NCI-H2029 (cell line): Measurements from ENCODE around the gene ACSL6.

Experiments
- DNase-seq: peaks from one replicate; lab custom pipeline; 2025; lab: John Stamatoyannopoulos, UW

Gene ACSL6, protein sequence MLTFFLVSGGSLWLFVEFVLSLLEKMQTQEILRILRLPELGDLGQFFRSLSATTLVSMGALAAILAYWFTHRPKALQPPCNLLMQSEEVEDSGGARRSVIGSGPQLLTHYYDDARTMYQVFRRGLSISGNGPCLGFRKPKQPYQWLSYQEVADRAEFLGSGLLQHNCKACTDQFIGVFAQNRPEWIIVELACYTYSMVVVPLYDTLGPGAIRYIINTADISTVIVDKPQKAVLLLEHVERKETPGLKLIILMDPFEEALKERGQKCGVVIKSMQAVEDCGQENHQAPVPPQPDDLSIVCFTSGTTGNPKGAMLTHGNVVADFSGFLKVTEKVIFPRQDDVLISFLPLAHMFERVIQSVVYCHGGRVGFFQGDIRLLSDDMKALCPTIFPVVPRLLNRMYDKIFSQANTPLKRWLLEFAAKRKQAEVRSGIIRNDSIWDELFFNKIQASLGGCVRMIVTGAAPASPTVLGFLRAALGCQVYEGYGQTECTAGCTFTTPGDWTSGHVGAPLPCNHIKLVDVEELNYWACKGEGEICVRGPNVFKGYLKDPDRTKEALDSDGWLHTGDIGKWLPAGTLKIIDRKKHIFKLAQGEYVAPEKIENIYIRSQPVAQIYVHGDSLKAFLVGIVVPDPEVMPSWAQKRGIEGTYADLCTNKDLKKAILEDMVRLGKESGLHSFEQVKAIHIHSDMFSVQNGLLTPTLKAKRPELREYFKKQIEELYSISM

DNA sequence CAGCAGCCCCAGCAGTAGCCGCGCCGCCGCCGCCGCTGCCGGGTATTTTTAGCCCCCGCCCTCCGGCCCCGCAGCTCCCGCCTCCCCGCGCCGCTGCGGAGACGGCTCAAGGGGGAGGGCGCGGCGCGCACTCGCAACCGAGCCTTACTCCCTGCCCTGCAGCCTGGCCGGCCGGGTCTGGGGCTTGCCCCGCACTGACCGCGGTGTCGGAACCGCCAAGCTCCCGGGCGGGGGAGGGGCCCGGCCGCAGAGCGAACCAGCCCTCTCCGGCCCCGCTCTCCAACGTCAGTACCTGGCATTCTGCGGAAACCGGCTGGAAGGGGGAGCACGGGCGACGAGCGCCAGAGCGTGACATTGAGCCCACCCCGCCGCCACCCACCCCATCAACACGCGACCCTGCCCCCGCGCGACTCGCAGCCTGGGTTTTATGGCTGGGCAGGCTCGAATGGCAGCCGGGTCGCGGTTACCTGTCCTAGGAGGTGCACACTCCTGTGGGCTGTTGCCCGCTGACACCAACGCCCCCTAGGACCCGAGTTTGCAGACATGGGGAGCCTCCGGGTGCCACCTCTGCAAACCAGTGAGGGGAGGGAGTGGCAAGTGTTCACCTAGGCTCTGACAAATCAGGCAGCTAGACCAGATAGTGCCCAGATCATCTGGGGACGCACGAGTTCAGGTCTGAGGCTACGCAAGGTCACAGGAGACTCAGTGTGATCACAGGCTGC, at the start of gene ACSL6:
ACSL6 (minus strand) TSS at position 37 of the 722 bp plus-strand sequence. CDS start 105 bp downstream, outside the sequence.
- DNase-seq, result peak; percentile 7

DNA sequence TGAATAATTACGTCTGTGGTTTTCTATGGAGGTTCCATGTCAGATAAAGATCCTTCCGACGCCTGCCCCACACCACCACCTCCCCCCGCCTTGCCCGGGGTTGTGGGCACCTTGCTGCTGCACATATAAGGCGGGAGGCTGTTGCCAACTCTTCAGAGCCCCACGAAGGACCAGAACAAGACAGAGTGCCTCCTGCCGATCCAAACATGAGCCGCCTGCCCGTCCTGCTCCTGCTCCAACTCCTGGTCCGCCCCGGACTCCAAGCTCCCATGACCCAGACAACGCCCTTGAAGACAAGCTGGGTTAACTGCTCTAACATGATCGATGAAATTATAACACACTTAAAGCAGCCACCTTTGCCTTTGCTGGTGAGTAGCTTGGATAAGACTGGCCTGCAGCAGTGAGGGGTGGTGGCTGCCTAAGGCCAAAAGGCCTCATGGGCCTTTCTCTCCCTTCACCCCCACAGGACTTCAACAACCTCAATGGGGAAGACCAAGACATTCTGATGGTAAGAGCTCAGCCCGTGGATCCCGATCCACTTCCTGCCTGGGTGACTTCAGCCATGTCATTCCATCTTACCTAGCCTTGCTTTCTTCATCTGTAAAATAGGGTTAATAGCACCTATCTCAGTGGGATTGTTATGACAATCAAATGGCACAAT, 49.2 kb upstream of the ACSL6 start, which contains the start of gene IL3:
IL3 (plus strand) TSS at position 155 of the 661 bp plus-strand sequence; CDS start at position 207, 52 bp downstream.
- no peak for DNase-seq

DNA sequence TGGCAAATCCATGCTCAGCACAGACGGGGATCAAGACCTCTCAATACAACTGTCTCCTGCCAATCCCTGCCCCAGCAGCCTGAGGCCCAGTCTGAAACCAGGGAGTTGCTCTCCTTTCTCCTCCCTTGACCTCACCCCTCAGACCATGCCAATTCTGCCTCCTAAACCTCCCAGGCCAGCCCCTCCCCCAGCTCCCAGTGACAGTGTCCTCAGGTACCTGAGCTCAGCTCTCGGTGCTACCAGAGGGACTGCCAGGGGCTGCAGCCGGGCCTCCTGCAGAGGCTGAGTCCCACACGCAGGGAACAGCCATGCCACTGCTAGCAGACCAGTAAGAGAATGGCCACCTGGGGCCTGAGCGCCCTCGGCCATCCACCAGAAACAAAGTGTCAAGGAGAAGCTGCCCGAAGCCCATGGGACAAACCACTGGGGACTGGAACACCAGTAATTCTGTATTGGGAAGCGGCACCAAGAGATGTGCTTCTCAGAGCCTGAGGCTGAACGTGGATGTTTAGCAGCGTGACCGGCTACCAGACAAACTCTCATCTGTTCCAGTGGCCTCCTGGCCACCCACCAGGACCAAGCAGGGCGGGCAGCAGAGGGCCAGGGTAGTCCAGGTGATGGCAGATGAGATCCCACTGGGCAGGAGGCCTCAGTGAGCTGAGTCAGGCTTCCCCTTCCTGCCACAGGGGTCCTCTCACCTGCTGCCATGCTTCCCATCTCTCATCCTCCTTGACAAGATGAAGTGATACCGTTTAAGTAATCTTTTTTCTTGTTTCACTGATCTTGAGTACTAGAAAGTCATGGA, 48.4 kb upstream of the ACSL6 start:
- no peak for DNase-seq

DNA sequence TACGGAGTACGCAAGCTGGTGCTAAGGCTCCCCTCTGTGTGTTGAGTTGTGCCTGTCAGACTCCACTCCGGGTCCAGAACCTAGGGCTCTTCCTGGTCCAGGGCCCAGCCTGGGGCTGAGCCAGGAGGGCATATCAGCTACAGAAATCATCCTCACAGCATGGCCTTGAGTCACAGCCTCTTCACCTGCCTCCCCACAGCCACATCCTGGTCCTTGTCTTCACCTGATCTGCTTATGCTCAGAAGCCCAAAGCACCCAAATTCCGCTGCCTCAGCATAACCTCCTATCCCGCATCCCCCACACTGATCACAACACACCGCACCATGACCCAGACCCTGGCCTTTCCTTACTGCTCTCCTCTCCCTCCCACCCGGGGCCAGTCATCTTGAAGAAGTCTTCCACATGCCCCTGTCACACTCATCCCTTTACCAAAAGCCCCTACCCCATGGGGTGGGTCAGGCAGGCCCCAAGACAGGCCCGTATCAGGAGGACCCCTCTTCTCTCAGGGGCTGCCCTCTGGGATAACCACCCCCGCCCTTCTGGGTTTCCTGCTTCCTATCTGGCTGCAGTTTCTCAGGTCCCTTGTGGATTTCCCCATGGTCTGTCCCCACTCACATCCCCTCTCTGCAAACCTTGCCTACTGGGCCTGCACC, 47.7 kb upstream of the ACSL6 start:
- no peak for DNase-seq

DNA sequence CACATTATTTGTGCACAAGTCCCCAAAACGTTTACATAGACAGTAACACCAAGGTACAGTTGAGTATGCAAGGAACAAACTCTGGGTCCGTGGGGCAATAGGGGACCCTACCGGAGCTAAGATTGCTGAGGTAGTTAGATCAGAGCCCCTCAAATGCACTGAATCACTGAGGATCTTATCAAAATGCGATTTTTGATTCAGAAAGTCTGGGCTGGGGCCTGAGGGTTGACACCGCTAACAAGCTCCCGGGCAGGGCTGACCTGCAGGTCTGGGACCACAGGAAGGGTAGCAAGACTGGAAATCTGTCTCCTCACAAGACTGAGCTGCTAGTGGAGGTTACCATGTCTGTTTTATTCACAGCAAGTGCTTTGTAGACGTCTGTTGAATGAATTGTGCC, 47.2 kb upstream of the ACSL6 start:
- no peak for DNase-seq

DNA sequence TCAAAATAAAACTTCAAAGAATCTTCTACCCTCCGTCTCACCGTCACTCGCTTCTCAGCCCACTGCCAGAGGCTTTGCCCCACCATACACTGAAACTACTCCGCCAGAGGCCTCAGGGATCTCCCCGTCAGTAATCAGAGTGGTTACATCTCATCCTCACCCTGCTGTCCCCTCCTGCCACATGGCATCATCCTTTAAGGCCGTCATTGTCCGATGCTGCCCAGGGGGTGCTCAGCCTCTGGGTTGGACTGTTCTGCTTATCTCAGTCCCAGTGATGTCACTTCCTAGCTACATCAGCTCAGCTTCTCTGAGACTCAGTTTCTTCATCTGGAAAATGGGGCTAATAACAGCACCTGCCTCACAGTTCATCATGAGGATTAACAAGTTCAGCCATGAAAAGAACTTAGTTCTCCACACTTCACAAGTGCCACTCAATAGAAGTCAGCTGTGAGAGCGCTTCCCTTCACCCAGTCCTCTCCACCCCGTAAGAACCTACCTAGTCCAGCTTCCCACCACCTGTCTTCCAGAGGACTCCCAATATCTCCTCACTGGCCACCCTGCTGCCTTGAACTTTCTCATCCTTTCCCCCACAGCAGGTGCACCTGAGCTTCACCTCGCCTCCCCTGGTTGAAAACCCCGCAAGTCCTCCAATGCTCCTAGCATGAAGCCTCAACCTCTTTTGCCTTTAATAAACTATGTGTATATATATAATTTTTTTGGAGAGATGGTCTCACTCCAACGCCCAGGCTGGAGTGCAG, 46.2 kb upstream of the ACSL6 start:
- DNase-seq, result no peak

DNA sequence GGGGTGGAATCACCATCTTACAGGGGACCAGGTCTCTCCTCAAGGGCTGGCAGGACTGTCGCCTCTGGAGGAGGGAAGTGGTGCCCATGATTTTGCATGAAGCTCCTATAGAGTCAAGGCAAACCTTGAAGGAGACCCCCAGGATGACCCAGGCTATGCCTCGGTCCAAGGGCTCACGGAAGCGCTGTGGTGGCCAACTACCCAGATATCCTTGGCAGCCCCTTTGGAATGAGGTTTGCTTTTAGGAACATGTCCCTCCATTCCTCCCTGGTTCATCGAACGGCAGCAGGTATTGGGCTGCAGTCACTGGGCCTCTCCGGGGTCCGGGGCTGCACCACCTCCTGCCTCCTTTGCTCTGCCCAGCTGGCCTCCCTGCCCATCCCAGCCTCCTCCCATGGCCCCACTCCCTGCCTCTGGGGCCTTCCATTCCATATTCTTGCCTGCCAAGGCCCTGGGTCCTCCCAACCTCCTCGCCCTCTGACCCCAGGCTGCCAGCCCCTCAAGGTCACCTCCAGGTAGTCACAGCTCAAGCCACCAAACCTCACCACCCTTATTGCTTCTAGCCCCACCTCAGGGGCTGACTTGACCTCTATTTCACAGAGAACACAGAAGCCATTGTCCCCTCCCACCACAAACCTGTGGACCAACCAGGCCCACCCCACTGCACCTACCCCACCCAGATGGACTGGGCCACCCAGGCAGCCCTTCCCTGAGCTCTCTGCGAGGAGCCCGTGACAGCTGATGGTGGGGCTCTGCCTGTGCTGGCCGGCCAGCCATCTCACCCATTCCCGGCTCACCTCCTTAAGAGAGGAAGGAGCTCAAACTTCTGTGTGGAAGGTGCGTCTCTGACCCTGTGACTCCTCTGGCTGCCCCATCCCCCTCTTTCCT, 45.4 kb upstream of the ACSL6 start:
- DNase-seq, result no peak

DNA sequence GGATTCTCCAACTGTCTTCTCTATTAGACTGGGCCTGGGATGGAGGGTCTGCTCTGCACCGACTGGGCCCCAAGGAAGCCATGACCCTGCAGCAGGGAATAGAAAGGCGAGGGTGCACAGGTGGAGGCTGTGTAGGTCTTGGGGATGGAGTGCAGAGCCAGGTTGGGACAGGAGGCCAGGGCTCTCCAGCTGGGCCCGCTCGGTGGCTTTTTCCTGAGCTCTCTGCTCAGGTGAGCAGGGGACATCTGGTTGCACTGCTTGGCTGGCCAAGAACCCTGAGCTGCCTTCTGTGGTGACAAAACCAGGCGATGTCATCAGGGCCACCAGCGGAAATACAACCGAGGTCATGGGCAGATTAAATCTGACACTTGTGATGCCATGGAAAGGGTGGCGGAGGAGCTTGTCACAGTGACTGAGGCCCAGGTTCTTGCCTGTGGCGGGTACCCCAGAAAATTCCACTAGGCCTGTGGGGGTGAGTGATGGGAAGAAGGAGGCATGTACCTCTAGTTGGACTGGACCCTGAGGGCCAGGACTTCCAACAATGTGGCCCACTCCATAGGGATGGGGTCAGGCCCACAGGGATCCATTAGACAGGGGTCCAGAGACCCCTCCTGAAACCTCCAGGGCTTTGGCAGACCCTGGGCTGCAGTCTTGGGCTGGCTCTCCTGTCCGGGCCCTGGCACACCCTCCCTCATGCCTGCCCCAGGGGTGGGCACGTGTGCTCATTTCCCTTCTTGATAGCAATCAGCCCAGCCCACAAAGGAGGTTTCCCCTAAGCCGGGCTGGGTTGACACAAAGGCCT, 44.6 kb upstream of the ACSL6 start:
- no peak for DNase-seq

DNA sequence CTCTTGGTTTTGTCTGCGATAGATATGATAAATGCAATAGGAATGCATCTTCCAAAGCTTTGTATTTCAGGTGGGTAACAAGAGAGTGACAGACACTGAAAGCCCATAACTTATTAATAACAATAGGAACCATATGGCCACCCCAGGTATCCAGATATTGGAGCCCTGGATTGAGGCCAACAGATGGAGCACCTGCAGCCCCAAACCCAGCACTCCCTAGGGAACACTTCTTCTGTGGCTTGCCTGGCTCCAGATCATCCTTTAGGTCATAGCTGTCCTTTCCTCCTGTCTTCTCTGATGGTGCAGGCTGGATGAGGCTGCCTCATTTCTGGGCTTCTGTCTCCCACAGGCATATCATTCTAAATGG, 44.0 kb upstream of the ACSL6 start:
- DNase-seq, result no peak

DNA sequence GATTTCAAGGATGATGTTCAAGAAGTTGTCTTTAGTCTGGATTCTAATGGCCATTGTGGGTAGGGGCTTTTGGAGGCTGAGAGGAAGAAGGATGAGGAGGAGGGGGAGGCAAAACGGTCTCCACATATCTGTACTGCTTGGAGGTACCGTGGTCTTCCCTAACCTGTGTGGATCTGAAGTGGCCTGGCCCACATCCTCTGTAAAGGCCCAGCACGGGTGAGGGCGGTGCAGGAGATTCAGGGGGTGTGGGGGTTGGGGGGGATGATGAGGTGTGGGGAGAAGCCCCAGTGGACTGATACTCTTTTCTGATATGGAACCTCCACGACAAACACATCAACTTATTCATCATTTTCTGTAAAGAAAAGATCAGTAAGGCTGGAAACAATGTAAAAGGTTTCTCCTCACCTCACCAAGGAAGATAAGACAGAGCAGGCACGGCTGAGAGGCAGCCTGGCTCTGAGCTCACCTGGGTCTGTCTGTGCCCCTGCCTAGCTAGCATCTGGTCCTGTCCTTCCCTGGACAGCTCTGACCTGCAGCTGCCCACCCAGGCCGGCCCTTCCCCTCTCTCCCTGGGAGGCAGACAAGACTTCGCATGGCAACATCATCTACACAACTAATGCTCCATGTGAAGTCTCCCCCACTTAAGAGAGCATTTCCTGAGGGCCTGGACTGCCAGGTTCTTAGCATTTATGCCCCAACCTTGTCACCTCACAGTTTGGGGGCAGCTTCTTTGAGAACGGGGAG, 43.4 kb upstream of the ACSL6 start:
- DNase-seq, result no peak

DNA sequence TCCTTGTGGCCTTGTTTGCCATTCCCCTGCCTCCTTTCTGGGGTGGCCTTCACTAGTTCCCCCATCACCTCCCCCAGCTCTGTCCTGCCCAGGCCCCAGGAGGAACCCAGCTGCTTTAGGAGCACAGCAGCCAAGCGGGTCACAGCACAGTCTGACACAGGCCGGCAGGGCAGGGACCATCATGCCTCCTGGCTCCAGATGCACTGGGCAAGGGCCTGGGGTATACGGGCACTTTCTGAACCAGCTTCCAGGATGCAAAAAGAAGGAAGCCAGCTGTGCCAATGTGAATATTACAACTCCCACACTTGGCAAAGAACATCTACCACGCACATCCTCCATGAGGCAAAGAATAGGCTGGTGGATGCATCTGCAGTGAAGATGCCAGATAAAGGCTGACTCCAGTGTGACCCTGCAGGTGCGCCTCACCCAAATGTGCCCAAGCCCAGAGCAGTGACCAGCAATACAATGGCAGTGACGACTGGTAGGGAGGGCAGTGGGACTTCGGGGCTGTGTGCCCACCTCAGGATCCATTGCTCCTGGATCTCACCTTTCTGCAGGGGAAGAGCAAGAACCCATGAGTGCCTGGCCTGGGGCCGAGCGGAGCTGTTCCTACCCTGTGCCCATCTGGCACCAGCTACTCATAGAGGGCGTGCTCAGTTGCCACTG, 42.7 kb upstream of the ACSL6 start:
- DNase-seq, result no peak

DNA sequence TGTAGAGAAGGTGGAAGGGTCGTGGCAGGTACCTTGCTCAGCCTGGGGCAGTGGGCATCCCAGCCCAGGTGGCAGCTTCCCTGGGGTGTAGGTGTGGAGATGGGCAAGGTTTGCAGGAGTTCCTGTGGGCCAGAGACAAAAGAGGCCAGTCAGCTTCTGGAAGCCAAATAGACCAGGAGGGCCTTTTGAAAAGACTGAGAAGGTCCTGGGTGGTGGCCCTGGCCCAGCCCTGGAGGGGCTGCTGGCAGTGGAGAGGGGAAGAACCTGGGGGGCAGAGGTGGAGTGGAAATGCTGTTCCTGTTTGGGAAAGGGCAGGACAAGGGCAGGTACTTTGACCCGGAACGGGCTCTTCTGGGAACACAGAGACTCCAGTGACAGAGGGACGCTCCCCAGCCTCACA, 42.0 kb upstream of the ACSL6 start:
- no peak for DNase-seq

DNA sequence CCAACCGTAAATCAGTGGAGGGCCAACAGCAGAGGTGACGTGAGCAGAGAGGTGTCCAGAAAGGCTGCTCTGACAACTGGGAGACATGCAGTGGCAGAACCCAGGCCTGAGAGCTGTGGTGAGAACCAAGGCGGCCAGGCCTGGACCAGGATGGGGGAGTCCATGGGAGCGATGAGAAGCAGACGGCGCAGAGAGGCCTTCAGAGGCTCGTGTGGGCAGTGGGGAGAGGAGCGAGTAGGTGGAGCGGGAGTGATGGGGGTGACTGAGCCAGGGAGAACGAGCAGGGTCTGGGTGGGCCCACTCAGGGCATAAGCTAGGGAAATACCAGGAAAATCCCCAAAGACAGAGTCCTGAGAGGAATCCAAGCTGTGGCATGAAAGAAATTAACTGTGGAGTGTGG, 41.1 kb upstream of the ACSL6 start:
- DNase-seq, result no peak

DNA sequence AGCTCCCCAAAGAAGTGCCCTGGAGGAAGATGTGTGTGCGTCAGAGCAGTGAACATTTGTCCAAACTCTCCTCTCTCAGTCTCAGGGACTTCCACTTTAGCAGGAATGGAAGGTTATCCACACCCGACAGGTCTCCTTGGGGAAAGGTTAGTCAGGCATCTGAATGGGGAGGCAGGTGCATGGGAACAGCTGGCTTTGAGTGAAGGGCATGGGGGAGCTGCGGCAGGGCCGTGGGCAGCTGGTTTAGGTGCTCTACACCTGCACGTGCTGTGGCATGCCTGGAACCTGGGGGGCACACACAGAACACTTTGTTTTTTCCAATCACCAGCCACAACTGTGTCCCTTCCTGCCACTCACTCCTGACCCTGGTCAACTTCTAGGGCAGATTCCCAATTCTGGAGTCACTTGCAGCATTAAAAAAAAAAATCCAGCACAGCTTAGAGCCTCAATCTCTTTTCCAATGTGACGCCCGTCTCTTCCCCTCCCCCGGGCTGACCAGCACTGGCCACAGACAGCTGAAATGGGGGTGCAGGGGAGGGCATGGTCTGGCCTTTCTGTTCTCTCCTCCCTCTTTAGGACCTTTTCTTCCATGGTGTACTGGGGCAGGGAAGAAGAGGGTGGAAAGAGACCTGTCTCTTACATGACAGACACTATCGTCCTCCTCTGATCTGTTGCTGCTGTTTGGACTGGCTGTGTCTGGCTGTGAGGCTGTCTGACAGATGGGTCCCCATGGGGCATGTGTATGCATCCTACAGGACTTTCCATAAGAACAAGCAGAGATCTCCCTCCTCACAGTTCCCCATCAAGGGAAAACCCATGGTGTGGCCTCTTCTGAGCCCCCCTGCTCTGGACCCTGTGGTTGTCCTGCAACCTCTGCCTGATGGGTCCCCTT, 39.4 kb upstream of the ACSL6 start:
- DNase-seq, result no peak

DNA sequence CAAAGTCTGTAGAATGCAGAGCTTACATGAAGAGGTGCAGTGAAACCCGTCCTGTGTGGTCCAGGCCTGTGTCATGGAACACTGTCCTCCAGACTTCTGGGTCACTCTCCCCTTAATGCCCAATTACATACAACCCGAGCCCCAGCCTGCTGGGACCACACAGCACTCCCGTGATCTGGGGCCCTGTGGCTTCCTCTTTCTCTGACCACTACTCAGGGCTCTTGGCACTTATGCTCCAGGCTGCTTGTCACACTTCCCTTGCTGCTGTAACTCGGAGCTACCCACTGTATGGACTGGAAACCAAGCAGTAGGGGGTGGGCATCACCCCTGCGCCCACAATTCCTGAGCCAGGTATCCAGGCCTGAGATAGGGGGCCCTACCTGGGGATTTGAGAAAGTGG, 38.7 kb upstream of the ACSL6 start:
- DNase-seq, result no peak

DNA sequence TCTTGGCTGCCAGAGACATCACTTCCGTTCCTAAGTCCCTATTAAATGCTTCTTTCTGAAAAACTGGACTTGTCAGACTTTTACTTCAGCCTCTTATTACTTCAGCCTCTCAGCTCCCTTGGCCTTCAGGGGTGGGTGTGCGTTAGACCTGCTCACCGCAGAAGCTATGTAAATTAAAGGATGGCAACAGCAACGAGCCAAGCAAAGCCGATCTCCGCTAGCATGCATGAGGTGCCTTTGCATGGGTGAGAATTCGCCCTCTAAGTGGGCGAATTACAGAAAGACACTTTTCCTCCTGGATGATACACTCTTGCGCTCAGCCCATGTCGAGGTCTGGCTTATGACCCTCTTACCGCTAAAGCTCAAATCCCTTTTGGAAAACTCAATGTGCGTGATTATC, 38.1 kb upstream of the ACSL6 start:
- DNase-seq, result no peak
